ENCODE results near the gene FAM170B. TPM values are rescaled to one million over a fixed set of nuclear protein-coding genes. Genes with fewer than 3 reads are reported as not detected.
A peak's percentile ranks its signal among the peaks of the same experiment; 100 is the strongest.

Gene FAM170B
- total RNA-seq, 4 donors from 2014 or later: not detected

- ATAC-seq: no peak
- Histone ChIP-seq H3K9me3 (no peaks in the 10 kb centered on the region), H3K27me3 (no peaks in the 10 kb centered on the region), H3K27ac (no peak overlapping the region), H3K36me3 (peaks cover 0 to 11% of the 10 kb centered on the region in 2 donors), H3K4me3 (no peak overlapping the region), H3K4me1 (no peaks in the 10 kb centered on the region)
- TF ChIP-seq EP300 (IDR thresholded peaks at IDR 0.05): no peak
- no peak for TF ChIP-seq POLR2A (IDR thresholded peaks at IDR 0.05)
- no peak for TF ChIP-seq POLR2AphosphoS5 (IDR thresholded peaks at IDR 0.05)
- 63 to 100% methylated on average over 2 of the region's 4 CpGs for WGBS, 2 donors (ENCODE audit: low coverage in 1 of 2)
These were observed 29.9 kb upstream of the FAM170B start for GRCh38 chr10:49163741-49164140.

- Histone ChIP-seq H3K27me3 (no peaks in the 10 kb centered on the region), H3K27ac (no peak overlapping the region), H3K4me3 (no peak overlapping the region), H3K9me3 (no peaks in the 10 kb centered on the region), H3K36me3 (peaks cover 0 to 11% of the 10 kb centered on the region in 2 donors), H3K4me1 (no peaks in the 10 kb centered on the region)
- 53 to 100% methylated on average over 1 to 2 of the region's 8 CpGs for WGBS, 2 donors (ENCODE audit: low coverage in 1 of 2)
- no peak for TF ChIP-seq CTCF (IDR thresholded peaks at IDR 0.05)
- TF ChIP-seq EP300 (IDR thresholded peaks at IDR 0.05): no peak
- TF ChIP-seq POLR2AphosphoS5 (IDR thresholded peaks at IDR 0.05): no peak
- TF ChIP-seq POLR2A (IDR thresholded peaks at IDR 0.05): no peak
- peak; percentile 8 for ATAC-seq
These were observed 29.0 kb upstream of the FAM170B start for GRCh38 chr10:49162761-49163310.

- ATAC-seq: no peak
- peaks cover under 1% of the 10 kb centered on the region for H3K27me3 ChIP-seq
- 86 to 92% methylated on average over 1 to 5 of the region's 5 CpGs for WGBS, 2 donors (ENCODE audit: low coverage in 1 of 2)
- TF ChIP-seq POLR2AphosphoS5 (IDR thresholded peaks at IDR 0.05): no peak
- TF ChIP-seq POLR2A (IDR thresholded peaks at IDR 0.05): no peak
- TF ChIP-seq EP300 (IDR thresholded peaks at IDR 0.05): no peak
- TF ChIP-seq CTCF (IDR thresholded peaks at IDR 0.05): no peak
- H3K4me1 ChIP-seq: no peaks in the 10 kb centered on the region
- H3K27ac ChIP-seq: no peak overlapping the region
- peaks cover 0 to 11% of the 10 kb centered on the region in 2 donors for H3K36me3 ChIP-seq
- H3K9me3 ChIP-seq: no peaks in the 10 kb centered on the region
- H3K4me3 ChIP-seq: no peak overlapping the region
These were observed 28.2 kb upstream of the FAM170B start for GRCh38 chr10:49162063-49162462.

GRCh38 chr10:49161411-49161997, 27.7 kb upstream of the FAM170B start:
- TF ChIP-seq EP300 (IDR thresholded peaks at IDR 0.05) (no peak), CTCF (IDR thresholded peaks at IDR 0.05) (peak in 3 of 4 experiments; percentile 21 to 52 (median 33))
- Histone ChIP-seq H3K4me3 (no peak overlapping the region), H3K9me3 (no peaks in the 10 kb centered on the region), H3K27me3 (peaks cover 6% of the 10 kb centered on the region), H3K27ac (no peak overlapping the region), H3K36me3 (peaks cover 0 to 11% of the 10 kb centered on the region in 2 donors), H3K4me1 (no peaks in the 10 kb centered on the region)
- no peak for ATAC-seq
- WGBS, 2 donors (ENCODE audit: low coverage in 1 of 2): 33 to 49% methylated on average over 5 to 8 of the region's 8 CpGs

GRCh38 chr10:49160814-49161213, 27.0 kb upstream of the FAM170B start:
- ATAC-seq: no peak
- 91 to 92% methylated on average over 1 to 5 of the region's 5 CpGs for WGBS, 2 donors (ENCODE audit: low coverage in 1 of 2)

More at GRCh38 chr10:49160814-49161213, 27.0 kb upstream of the FAM170B start:
- Histone ChIP-seq H3K27me3 (peaks cover 7% of the 10 kb centered on the region), H3K27ac (no peak overlapping the region), H3K9me3 (no peaks in the 10 kb centered on the region), H3K4me3 (no peak overlapping the region), H3K36me3 (peaks cover 0 to 8% of the 10 kb centered on the region in 2 donors), H3K4me1 (no peaks in the 10 kb centered on the region)
- TF ChIP-seq EP300 (IDR thresholded peaks at IDR 0.05) (no peak), POLR2AphosphoS5 (IDR thresholded peaks at IDR 0.05) (no peak), POLR2A (IDR thresholded peaks at IDR 0.05) (no peak), CTCF (IDR thresholded peaks at IDR 0.05) (no peak)
